Activated naive CD4-positive, alpha-beta T cell treated with anti-CD3 and anti-CD28 coated beads for 36 hours (primary cell): ENCODE results near the gene UFL1. TPM values are rescaled to one million over a fixed set of nuclear protein-coding genes. Genes with fewer than 3 reads are reported as not detected.
"Not testable (repeated sequence)": the region's sequence is repeated elsewhere in the genome, so short reads cannot be mapped to it uniquely, and the experiment has no call there.

Source experiments
- CTCF ChIA-PET: fragments of 350-600 bp; sonication (Branson Sonifier 250); formaldehyde crosslinking; loops from one replicate; lab custom pipeline; 2021; ENCODE audit warnings: antibody characterized with exemption; lab: Charles Lee
- DNase-seq: peaks from one replicate; pipeline ENCODE4 v3.0.0-alpha.2; 2020
- H3K27ac Mint-ChIP-seq: one replicate; pipeline ENCODE4 v1.8.0; 2021; ENCODE audit warnings: mild to moderate bottlenecking, mixed read lengths
- H3K27me3 Mint-ChIP-seq: one replicate; pipeline ENCODE4 v1.8.0; 2021; ENCODE audit warnings: low read depth, mixed read lengths
- H3K36me3 Mint-ChIP-seq: one replicate; pipeline ENCODE4 v1.8.0; 2021; ENCODE audit warnings: low read depth, mixed read lengths
- H3K4me1 Mint-ChIP-seq: one replicate; pipeline ENCODE4 v1.8.0; 2021; ENCODE audit warnings: low read depth, mixed read lengths
- H3K4me3 Mint-ChIP-seq: one replicate; pipeline ENCODE4 v1.8.0; 2021; ENCODE audit warnings: mild to moderate bottlenecking, moderate library complexity, mixed read lengths
- H3K9me3 Mint-ChIP-seq: one replicate; pipeline ENCODE4 v1.8.0; 2021; ENCODE audit warnings: mixed read lengths
- intact Hi-C: fragments of 100-400 bp; cut with micrococcal nuclease; formaldehyde crosslinking; loops from one replicate; pipeline ENCODE4 v1.15.1; 2023
- total RNA-seq, 2 experiments: library from RNA; stranded (reverse); gene quantifications; one replicate each; pipeline ENCODE4 v1.2.3, GENCODE V29; 2021

Gene UFL1
- 10 to 100 TPM; 28.3 to 28.7 TPM for total RNA-seq

DNA sequence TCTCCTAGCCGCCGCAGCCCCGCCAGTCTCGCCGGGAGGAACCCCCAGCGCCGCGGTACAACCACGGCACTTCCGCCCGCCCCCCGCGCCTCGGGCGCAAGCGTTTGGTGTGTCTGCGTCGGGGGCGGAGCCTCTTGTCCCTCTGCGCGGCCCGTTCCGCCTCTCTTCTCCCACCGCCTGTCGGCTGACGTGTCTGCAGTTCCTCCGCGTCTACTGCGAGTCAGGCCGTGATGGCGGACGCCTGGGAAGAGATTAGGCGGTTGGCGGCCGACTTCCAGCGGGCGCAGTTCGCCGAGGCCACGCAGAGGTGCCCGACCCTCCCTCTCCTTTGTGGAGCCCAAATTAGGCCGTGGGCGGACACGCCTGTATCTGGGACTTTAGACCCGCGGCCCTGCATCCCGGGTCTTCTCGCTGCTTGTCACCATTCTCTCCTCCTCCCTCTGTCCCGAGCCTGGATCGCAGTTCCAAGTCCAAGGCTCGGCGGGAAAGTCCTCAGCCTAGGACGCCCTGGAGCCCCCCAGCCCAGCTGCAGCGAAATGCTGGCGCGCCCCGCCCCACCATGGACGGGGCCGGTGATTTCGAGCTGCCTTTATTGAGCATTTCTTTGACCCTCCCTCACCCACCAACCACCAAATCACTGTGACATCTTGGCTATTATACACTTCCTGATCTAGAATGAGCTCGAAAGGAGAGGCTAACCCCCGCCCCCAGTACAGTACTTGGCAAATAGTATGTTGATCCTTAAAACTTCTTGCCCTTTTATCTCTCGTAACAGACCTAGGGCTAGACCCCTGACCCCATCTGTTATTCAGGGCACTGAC is at the start of gene UFL1:
Gene UFL1 (plus strand): TSS at position 163 of the 821 bp plus-strand sequence. CDS start 68 bp downstream, at position 231.
- intact Hi-C loops: loop anchor here (1.0 to 2.0 kb wide), 8 partner anchors 31 to 945 kb away; partner anchors contain the start of genes GPR63, KLHL32, MANEA and MMS22L
- H3K36me3 Mint-ChIP-seq: peaks cover 7% of the 10 kb centered on the region
- peak within 1 kb of the TSS; percentile 98 for H3K4me3 Mint-ChIP-seq
- no peaks in the 10 kb centered on the region for H3K9me3 Mint-ChIP-seq
- peaks cover 13% of the 10 kb centered on the region for H3K4me1 Mint-ChIP-seq
- CTCF ChIA-PET: no interaction called here
- H3K27ac Mint-ChIP-seq: peak within 1 kb of the TSS; percentile 99
- peak; percentile 92 for DNase-seq
- no peaks in the 10 kb centered on the region for H3K27me3 Mint-ChIP-seq

DNA sequence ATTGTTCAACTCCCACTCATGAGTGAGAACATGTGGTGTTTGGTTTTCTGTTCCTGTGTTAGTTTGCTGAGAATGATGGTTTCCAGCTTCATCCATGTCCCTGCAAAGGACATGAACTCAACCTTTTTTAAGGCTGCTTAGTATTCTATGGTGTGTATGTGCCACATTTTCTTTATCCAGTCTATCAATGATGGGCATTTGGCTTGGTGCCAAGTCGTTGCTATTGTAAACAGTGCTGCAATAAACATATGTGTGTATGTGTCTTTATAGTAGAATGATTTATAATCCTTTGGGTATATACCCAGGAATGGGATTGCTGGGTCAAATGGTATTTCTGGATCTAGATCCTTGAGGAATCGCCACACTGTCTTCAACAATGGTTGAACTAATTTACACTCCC is 49.3 kb upstream of the UFL1 start:
- H3K27ac Mint-ChIP-seq, H3K27me3 Mint-ChIP-seq, H3K36me3 Mint-ChIP-seq, H3K4me1 Mint-ChIP-seq, CTCF ChIA-PET, intact Hi-C loops, DNase-seq, H3K4me3 Mint-ChIP-seq: not testable (repeated sequence)
- peaks cover 34% of the 10 kb centered on the region for H3K9me3 Mint-ChIP-seq

DNA sequence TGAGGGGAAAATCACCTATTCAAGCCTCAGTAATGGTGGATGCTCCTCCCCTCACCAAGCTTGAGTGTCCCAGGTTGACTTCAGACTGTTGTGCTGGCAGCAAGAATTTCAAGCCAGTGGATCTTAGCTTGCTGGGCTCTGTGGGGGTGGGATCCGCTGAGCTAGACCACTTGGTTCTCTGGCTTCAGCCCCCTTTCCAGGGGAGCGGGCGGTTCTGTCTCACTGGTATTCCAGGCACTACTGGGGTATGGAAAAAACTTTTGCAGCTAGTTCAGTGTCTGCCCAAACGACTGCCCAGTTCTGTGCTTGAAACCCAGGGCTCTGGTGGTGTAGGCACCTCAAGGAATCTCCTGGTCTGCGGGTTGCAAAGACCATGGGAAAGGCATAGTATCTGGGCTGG is 42.9 kb upstream of the UFL1 start:
- H3K4me3 Mint-ChIP-seq: no peak overlapping the region

DNA sequence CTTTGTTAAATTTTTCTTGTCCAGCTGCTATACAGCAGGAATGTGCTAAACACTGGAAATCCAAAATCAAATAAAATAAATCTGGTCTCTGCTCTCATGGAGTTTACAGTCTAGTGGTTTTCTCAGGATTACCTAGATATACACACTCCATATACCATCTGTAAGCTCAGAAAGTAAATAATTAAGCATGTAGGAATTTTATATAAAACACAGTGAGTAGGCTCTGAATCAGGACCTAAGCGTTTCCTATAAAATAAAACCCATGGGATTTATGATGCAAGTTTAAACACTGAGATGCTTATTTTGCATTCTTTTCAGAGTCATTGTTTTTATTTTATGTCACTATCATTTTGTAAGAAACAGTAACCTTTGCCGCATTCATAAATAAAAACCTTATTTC is 29.7 kb upstream of the UFL1 start:
- no peak for DNase-seq
- CTCF ChIA-PET: no interaction called here
- Mint-ChIP-seq H3K4me1 (no peaks in the 10 kb centered on the region), H3K4me3 (no peak overlapping the region), H3K27ac (no peak overlapping the region), H3K36me3 (peaks cover 15% of the 10 kb centered on the region), H3K9me3 (peaks cover 60% of the 10 kb centered on the region), H3K27me3 (no peaks in the 10 kb centered on the region)
- intact Hi-C loops: no loop called here

More for the DNA sequence above, 42.9 kb upstream of the UFL1 start:
- no peak overlapping the region for H3K27ac Mint-ChIP-seq
- CTCF ChIA-PET: no interaction called here
- no peaks in the 10 kb centered on the region for H3K4me1 Mint-ChIP-seq
- no peaks in the 10 kb centered on the region for H3K36me3 Mint-ChIP-seq
- intact Hi-C loops: no loop called here
- peaks cover 45% of the 10 kb centered on the region for H3K9me3 Mint-ChIP-seq
- no peak for DNase-seq
- H3K27me3 Mint-ChIP-seq: no peaks in the 10 kb centered on the region

DNA sequence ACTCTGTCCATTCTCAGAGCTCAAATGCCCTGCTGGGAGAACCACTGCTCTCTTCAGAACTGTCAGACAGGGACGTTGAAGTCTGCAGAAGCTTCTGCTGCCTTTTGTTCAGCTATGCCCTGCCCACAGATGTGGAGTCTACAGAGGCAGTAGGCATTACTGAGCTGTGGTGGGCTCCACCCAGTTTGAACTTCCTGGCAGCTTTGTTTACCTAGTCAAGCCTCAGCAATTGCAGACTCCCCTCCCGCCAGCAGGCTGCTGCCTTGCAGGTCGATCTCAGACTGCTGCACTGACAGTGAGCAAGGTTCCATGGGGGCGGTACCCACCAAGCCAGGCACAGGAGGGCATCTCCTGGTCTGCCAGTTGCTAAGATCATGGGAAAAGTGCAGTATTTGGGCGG is 21.8 kb upstream of the UFL1 start:
- Mint-ChIP-seq H3K27ac (no peak overlapping the region), H3K4me3 (no peak overlapping the region), H3K36me3 (peaks cover 29% of the 10 kb centered on the region), H3K4me1 (peaks cover 9% of the 10 kb centered on the region), H3K9me3 (peaks cover 43% of the 10 kb centered on the region), H3K27me3 (no peaks in the 10 kb centered on the region)
- intact Hi-C loops: no loop called here
- CTCF ChIA-PET: no interaction called here
- DNase-seq: no peak

DNA sequence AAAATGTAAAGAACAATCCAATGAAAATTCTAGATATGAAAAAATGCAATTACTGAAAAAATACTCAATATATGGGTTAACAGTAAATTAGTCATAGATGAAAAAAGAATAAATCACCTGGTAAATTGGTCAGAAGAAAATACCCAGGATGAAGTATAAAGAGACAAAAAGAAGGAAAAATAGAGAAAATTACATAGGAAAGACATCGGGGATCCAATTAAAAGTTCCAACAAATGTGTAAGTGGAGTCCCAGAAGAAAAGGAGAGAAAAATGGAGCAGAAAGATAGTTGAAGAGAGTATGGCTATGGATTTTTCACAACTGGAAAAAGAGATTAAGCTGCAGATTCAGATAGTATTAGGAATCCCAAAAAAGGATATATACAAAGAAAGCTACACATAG is 18.7 kb upstream of the UFL1 start:
- H3K4me1 Mint-ChIP-seq: peaks cover 9% of the 10 kb centered on the region
- intact Hi-C loops: no loop called here
- DNase-seq: no peak
- H3K4me3 Mint-ChIP-seq: no peak overlapping the region
- peaks cover 22% of the 10 kb centered on the region for H3K9me3 Mint-ChIP-seq
- no peaks in the 10 kb centered on the region for H3K27me3 Mint-ChIP-seq
- H3K36me3 Mint-ChIP-seq: peaks cover 32% of the 10 kb centered on the region
- no peak overlapping the region for H3K27ac Mint-ChIP-seq
- CTCF ChIA-PET: no interaction called here

DNA sequence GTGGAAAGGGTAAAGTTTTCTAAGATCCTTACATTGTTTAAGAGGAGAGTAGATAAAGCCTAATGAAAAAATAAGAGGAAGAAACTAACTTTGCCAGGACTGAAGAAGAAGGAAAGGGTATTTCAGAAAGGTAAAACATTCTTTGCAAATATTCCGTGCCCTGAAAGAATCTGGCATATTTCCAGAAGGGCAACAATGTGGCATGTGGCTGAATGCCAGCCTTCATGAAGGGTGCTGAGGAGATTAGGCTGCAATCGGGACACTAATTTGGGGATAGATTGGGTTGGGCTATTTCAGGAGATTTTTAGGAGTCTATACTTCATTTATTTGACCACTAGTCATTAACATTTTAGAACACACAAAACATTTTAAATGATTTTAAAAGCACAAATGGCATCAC is 16.2 kb upstream of the UFL1 start:
- Mint-ChIP-seq H3K27ac (no peak overlapping the region), H3K4me1 (peaks cover 2% of the 10 kb centered on the region), H3K36me3 (peaks cover 41% of the 10 kb centered on the region), H3K9me3 (peaks cover 27% of the 10 kb centered on the region), H3K27me3 (no peaks in the 10 kb centered on the region), H3K4me3 (no peak overlapping the region)
- CTCF ChIA-PET: no interaction called here
- no peak for DNase-seq
- intact Hi-C loops: no loop called here

DNA sequence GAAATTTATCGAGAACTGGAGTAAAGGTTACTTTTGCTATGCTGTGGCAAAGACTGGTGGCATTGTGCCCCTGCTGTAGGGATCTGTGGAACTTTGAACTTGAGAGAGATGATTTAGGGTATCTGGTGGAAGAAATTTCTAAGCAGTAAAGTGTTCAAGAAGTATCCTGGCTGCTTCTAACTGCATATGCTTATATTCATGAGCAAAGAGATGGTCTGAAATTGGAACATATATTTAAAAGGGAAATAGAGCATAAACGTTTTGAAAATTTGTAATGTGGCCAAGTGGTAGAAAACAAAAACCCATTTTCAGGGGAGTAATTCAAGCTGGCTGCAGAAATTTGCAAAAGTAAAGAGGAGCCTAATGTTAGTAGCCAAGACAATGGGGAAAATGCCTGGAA is 12.3 kb upstream of the UFL1 start:
- Mint-ChIP-seq H3K4me3 (no peak overlapping the region), H3K36me3 (peaks cover 38% of the 10 kb centered on the region), H3K27me3 (no peaks in the 10 kb centered on the region), H3K9me3 (peaks cover 20% of the 10 kb centered on the region), H3K27ac (no peak overlapping the region), H3K4me1 (no peaks in the 10 kb centered on the region)
- CTCF ChIA-PET: no interaction called here
- no peak for DNase-seq
- intact Hi-C loops: no loop called here

DNA sequence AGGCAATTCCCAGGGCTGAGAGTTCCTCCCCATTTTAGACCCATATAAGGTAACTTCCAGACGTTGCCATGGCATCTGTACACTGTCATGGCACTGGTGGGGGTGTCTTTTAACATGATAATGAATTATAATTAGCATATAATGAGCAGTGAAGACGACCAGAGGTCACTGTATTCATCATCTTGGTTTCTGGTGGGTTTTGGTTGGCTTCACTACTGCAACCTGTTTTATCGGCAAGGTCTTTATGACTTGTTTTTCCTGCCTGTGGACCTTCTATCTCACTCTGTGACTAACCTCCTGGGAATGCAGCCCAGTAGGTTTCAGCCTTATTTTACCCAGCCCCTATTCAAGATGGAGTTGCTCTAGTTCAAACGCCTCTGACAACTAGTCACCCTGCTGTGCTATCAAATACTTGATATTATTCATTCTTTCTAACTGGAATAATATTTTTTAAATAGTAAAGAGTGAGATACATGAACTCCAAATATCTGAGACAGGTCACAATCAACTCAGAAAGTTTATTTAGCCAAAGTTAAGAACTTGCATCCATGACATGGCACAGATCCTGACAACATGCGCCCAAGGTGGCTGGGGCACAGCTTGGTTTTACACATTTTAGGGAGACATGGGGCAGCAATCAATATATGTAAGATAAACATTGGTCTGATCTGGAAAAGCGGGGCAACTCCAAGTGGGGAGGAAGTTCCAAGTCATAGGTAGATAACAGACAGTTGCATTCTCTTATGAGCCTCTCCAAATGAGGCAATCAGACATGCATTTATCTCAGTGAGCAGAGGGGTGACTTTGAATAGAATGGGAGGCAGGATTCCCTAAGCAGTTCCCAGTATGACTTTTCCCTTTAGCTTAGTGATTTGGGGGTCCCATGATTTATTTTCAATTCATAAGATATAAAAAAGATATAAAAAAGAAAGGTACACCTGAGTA is 1.2 kb upstream of the UFL1 start:
- intact Hi-C loops: loop anchor here (1.0 to 2.0 kb wide), 4 partner anchors 54 to 943 kb away; partner anchors contain the start of genes KLHL32, MANEA and NDUFAF4
- no peaks in the 10 kb centered on the region for H3K9me3 Mint-ChIP-seq
- peak overlapping the region; percentile 98 for H3K4me3 Mint-ChIP-seq
- peaks cover 13% of the 10 kb centered on the region for H3K4me1 Mint-ChIP-seq
- H3K27me3 Mint-ChIP-seq: no peaks in the 10 kb centered on the region
- peaks cover 1% of the 10 kb centered on the region for H3K36me3 Mint-ChIP-seq
- H3K27ac Mint-ChIP-seq: no peak overlapping the region
- CTCF ChIA-PET: no interaction called here
- DNase-seq: no peak

DNA sequence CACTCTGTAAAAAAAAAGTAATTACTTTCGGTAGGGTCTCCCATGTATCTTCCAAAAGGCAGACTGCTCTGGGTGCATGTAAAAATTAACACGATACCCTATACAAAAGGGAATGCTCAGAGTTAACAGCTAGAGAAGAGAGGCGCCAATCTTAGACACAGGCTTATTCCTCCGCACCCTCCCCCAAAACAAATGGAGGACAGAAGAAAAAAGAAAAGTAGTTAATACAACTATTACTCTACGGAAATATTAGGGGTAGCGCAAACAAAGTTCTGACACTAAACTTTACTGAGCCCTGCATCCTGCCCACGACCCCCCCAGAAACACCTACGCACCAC is 331 bp upstream of the UFL1 start:
- peaks cover 13% of the 10 kb centered on the region for H3K4me1 Mint-ChIP-seq
- no peaks in the 10 kb centered on the region for H3K27me3 Mint-ChIP-seq
- intact Hi-C loops: loop anchor here (1.0 to 2.0 kb wide), 4 partner anchors 54 to 944 kb away; partner anchors contain the start of genes KLHL32, MANEA and NDUFAF4
- no peaks in the 10 kb centered on the region for H3K9me3 Mint-ChIP-seq
- H3K36me3 Mint-ChIP-seq: peaks cover 4% of the 10 kb centered on the region
- H3K4me3 Mint-ChIP-seq: peak overlapping the region; percentile 98
- no peak for DNase-seq
- H3K27ac Mint-ChIP-seq: peak overlapping the region; percentile 99
- CTCF ChIA-PET: no interaction called here

DNA sequence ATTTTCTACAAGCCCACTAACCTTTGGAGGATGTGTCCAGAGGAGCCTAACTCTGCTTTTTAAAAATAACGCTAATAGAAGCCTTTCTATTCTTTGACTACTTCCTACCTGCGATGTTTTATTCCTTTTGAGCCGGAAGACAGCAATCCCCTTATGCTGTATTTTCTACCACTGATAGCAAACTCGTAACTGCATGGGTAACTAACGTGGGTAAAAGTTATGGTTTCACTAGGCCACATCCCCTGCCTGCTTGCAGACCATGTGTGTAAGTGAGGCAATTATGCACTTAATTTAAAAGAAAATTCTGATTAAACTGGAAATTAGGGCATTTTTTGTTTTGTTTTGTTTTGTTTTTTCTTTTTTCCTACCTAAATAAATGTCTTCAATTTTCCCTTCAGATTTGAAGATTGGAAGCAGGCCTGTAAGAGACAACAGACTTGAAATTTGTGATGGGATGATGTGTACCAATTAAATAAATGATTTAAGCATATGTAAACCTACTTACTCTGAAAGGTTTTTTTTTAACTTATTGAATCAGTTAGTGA is 931 bp downstream of the UFL1 start:
- Mint-ChIP-seq H3K4me1 (peaks cover 13% of the 10 kb centered on the region), H3K9me3 (no peaks in the 10 kb centered on the region), H3K4me3 (peak overlapping the region; percentile 98), H3K36me3 (peaks cover 12% of the 10 kb centered on the region), H3K27ac (peak overlapping the region; percentile 99), H3K27me3 (no peaks in the 10 kb centered on the region)
- CTCF ChIA-PET: no interaction called here
- intact Hi-C loops: loop anchor here (1.0 to 2.0 kb wide), 4 partner anchors 30 to 761 kb away; partner anchors contain the start of genes GPR63 and MMS22L
- no peak for DNase-seq

DNA sequence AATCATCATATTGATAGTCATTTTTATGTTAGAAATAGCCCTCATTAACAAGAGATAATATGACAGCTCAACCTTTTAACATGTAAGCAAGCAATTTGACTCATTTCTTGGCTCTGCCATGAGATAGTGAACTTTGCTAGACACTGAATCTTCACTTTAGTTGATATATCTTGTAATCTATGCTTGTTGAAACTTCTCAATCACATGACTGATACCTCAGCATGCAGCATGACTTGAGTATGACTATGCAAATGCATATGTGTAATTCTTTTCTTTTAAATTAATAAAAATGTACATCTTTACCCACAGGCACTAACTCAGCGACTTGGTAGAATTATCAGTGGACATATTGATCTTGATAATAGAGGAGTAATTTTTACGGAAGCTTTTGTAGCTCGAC is 6.6 kb downstream of the UFL1 start:
- peaks cover 37% of the 10 kb centered on the region for H3K36me3 Mint-ChIP-seq
- H3K4me1 Mint-ChIP-seq: peaks cover 11% of the 10 kb centered on the region
- H3K4me3 Mint-ChIP-seq: no peak overlapping the region
- H3K27me3 Mint-ChIP-seq: no peaks in the 10 kb centered on the region
- intact Hi-C loops: no loop called here
- H3K27ac Mint-ChIP-seq: no peak overlapping the region
- no peak for DNase-seq
- no peaks in the 10 kb centered on the region for H3K9me3 Mint-ChIP-seq
- CTCF ChIA-PET: no interaction called here
